ENCODE measurements around the gene HPS4. TPM values are rescaled to one million over a fixed set of nuclear protein-coding genes. Genes with fewer than 3 reads are reported as not detected.

The HPS4 gene
- total and polyA plus RNA-seq, 3 donors from 2014 or later = 68.8 to 110 (median 103) TPM

GRCh38 chr22:26489447-26490036 is 6.0 kb upstream of the HPS4 start:
- 83 to 90% methylated on average over 4 of the region's 4 CpGs for WGBS, 2 donors
- DNase-seq = no peak
- Histone ChIP-seq H3K27ac (no peak overlapping the region), H3K27me3 (no peaks in the 10 kb centered on the region), H3K4me3 (no peak overlapping the region), H3K9me3 (no peaks in the 10 kb centered on the region), H3K4me1 (peaks cover 12% of the 10 kb centered on the region), H3K36me3 (ENCODE audit: low read depth, missing control alignments) (no peaks in the 10 kb centered on the region)
- intact Hi-C loops (cut with DNase I; ENCODE audit: low total_unique reads) = no loop called here
- TF ChIP-seq POLR2A (IDR thresholded peaks at IDR 0.05) (no peak), CTCF (IDR thresholded peaks at IDR 0.05) (no peak)

GRCh38 chr22:26487996-26488395 is 4.4 kb upstream of the HPS4 start:
- intact Hi-C loops (cut with DNase I; ENCODE audit: low total_unique reads) = no loop called here

GRCh38 chr22:26486394-26486793 is 2.8 kb upstream of the HPS4 start:
- no peak overlapping the region for H3K27ac ChIP-seq
- no peaks in the 10 kb centered on the region for H3K9me3 ChIP-seq
- 72 to 82% methylated on average over 5 of the region's 5 CpGs for WGBS, 2 donors
- TF ChIP-seq CTCF (IDR thresholded peaks at IDR 0.05) = no peak
- H3K4me3 ChIP-seq = no peak overlapping the region
- DNase-seq = no peak
- intact Hi-C loops (cut with DNase I; ENCODE audit: low total_unique reads) = no loop called here
- H3K4me1 ChIP-seq = peaks cover 28% of the 10 kb centered on the region
- H3K36me3 ChIP-seq (ENCODE audit: low read depth, missing control alignments) = no peaks in the 10 kb centered on the region
- H3K27me3 ChIP-seq = no peaks in the 10 kb centered on the region

More at GRCh38 chr22:26487996-26488395, 4.4 kb upstream of the HPS4 start:
- no peaks in the 10 kb centered on the region for H3K36me3 ChIP-seq (ENCODE audit: low read depth, missing control alignments)
- WGBS, 2 donors = 40 to 53% methylated on average over 3 of the region's 3 CpGs
- TF ChIP-seq POLR2A (IDR thresholded peaks at IDR 0.05) (no peak), CTCF (IDR thresholded peaks at IDR 0.05) (no peak)
- H3K9me3 ChIP-seq = no peaks in the 10 kb centered on the region
- no peak overlapping the region for H3K4me3 ChIP-seq
- no peak overlapping the region for H3K27ac ChIP-seq
- no peaks in the 10 kb centered on the region for H3K27me3 ChIP-seq
- peaks cover 12% of the 10 kb centered on the region for H3K4me1 ChIP-seq
- no peak for DNase-seq

GRCh38 chr22:26485806-26486390 is 2.3 kb upstream of the HPS4 start:
- Histone ChIP-seq H3K4me1 (peaks cover 30% of the 10 kb centered on the region), H3K36me3 (ENCODE audit: low read depth, missing control alignments) (no peaks in the 10 kb centered on the region), H3K9me3 (no peaks in the 10 kb centered on the region), H3K27ac (no peak overlapping the region), H3K4me3 (no peak overlapping the region), H3K27me3 (no peaks in the 10 kb centered on the region)
- no peak for TF ChIP-seq POLR2A (IDR thresholded peaks at IDR 0.05)
- no peak for DNase-seq
- 53 to 76% methylated on average over 3 of the region's 3 CpGs for WGBS, 2 donors
- intact Hi-C loops (cut with DNase I; ENCODE audit: low total_unique reads) = no loop called here

- 49% methylated on average over 7 of the region's 7 CpGs for WGBS, 2 donors
- TF ChIP-seq CTCF (IDR thresholded peaks at IDR 0.05) = no peak
- TF ChIP-seq POLR2A (IDR thresholded peaks at IDR 0.05) = no peak
- Histone ChIP-seq H3K27ac (no peak overlapping the region), H3K9me3 (no peaks in the 10 kb centered on the region), H3K4me3 (no peak overlapping the region), H3K36me3 (ENCODE audit: low read depth, missing control alignments) (no peaks in the 10 kb centered on the region), H3K4me1 (peaks cover 39% of the 10 kb centered on the region), H3K27me3 (no peaks in the 10 kb centered on the region)
- intact Hi-C loops (cut with DNase I; ENCODE audit: low total_unique reads) = no loop called here
- no peak for DNase-seq
Measured at GRCh38 chr22:26485013-26485412, 1.4 kb upstream of the HPS4 start.
